GM21737 (cell line): ENCODE measurements around the gene COG2.
"Not testable (repeated sequence)": the region's sequence is repeated elsewhere in the genome, so short reads cannot be mapped to it uniquely, and the experiment has no call there.

Experiments used
- ATAC-seq: cut with Tn5 transposase; IDR thresholded peaks from one replicate; pipeline ENCODE4 v1.9.1; 2021; ENCODE audit warnings: mild to moderate bottlenecking, moderate library complexity; ENCODE audit not compliant: unreplicated experiment

COG2 gene

DNA sequence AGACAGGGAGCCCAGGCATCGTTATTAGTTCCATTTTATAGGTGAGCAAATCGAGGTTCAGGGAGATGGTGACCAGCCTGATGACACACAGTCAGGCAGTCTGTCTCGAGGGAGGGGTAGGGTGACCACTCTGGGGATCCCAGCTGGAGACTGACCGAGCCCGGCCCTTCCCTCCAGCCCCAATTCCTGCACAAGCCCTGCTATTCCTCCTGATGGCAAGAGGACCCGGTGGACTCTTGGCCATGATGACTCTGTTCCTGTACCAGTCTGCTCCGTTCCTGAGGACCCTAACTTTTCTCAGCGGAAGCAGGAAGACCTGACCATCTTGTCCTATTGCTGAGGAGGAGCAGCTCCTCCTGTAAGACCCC, 71.2 kb downstream of the COG2 start:
- no peak for ATAC-seq

DNA sequence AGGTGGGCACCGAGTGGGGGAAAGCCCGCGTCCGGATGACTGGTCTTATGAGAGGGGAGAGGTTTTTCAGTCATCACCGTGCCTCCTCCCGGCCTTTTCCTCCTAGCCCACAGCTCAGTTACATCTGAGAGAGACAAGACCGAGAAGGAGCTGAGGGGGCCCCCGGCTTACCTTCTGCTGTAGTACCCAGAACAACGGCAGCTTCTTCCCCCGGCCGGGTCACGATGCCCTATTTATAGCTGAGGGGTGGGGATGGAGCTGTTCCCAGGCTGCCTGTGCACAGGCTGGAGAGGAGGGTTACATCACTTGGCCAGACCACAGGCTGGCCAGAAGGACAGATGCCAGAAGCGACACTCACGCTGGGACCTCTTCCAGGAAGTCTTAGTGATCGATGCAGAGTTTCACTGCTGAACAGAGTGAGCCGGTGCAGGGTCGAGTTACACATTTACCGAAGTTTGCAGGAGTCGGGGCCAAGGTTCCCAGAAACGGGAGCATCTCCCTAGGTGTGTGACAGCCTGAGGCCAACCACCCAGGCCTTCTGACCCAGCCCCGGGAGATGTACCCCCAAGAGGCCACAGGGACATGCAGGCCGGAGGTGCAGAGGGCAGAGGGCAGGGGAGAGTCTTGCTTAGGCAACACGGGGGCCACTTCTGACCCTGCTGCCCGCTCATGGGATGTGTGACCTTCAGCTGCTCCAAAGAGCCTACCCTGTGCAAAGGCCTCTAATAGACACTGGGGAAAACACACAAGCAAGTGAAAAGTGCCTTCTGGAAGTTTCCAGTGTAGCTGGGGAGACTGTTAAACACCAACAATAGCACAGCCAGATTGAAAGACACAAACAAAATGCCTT, 71.9 kb downstream of the COG2 start, which contains the start of gene AGT:
Gene AGT (minus strand): TSS at position 208 of the 850 bp plus-strand sequence. CDS start 3,299 bp downstream, outside the sequence.
- no peak for ATAC-seq

DNA sequence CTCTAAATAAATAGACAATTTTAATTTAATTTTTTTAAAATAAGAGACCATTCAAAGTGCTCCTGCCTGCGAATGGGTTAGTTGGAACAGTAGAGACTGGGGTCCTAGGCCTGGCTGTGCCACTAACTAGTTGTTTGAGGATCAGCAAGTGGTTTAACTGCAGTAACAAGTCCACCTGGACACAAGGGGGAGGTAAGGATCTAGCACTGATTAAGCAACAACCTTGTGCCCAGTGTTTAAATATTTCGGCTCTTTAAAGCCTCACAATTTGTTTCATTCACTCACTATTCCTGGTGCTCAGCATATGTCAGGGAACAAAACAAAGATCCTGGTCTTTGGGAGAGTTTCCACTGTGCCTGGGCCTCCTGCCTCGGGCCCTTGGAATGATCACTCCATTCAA, 73.2 kb downstream of the COG2 start:
- ATAC-seq = no peak

DNA sequence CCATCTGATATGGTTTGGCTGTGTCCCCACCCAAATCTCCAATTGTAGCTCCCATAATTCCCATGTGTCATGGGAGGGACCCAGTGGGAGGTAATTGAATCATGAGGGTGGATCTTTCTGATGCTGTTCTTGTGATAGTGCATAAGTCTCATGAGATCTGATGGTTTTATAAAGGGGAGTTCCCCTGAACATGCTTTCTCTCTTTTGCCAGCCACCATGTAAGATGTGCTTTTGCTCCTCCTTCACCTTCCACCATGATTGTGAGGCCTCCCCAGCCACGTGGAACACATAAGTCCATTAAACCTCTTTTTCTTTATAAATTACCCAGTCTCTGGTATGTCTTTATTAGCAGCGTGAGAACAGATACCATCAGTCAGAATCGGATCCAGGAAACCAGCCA, 74.2 kb downstream of the COG2 start:
- ATAC-seq = not testable (repeated sequence)

DNA sequence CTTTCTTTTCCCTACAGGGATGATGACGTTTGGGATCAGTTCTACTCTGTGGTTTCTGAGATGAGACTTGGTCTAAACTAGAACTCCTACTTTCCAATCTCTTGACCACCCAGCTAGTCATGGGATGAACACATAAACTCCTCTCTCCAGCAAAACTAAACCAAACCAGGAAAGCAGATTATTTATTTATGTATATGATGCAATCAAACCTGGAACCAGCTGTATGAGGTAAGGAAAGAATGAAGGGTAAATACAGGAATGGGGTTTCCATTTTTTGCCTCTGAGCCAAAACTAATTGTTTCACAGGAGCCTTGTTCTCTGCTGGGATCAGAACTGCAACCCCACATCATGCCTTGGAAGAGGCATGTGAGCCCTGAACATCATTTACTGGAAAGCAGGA, 75.0 kb downstream of the COG2 start:
- no peak for ATAC-seq

DNA sequence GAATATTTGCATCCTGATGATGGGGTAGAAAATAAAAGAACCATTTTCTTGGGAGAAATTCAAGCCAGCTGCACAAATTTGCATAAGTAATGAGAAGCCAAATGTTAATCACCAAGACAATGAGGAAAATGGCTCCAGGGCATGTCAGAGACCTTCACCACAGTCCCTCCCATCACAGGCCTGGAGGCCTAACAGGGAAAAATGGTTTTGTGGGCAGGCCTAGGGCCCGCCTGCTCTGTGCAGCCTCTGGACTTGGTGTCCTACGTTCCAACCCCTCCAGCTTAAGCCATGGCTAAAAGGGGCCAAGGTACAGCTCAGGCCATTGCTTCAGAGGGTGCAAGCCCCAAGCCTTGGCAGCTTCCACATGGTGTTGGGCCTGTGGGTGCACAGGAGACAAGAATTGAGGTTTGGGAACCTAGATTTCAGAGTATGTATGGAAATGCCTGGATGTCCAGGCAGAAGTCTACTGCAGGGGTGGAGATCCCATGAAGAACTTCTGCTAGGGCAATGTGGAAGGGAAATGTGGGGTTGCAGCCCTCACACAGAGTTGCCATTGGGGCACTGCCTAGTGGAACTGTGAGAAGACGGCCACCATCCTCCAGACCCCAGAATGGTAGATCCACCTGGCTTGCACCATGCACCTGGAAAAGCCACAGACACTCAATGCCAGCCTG, 79.7 kb downstream of the COG2 start:
- ATAC-seq = not testable (repeated sequence)

DNA sequence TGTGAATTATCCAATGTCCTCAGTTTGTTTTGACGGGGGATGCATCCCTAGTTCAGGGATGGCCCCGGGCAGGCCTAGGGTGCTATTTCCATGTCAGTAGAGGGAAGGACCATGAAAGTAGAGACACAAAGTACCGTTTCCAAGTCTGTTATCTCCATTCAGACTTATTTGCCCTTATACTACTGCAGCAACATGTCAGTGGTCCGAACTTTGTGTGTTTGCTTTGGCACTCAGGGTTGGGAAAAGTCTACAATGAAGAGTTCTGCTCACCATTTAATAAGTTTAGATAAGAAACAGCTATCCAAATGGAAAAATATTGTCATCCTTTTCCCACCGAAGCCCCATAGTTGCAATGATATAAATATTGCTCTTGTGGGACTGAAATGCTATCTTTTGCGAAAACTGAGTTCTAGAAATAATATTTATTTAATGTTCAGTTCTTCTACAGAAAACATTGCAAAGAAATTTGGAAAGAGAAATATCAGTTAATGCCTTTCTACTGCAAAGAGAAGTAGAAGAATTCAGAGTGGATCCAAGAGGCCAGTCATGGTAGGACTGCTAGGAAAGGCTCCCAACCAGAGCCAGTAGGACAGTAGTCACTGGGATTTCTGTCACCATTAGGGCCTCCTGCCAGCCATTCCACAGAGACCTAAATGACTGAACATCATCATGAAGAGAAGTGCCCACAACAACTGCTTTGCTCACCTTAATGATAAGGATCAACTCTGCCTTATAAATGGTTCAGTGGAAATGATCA, 83.2 kb downstream of the COG2 start:
- ATAC-seq = no peak

DNA sequence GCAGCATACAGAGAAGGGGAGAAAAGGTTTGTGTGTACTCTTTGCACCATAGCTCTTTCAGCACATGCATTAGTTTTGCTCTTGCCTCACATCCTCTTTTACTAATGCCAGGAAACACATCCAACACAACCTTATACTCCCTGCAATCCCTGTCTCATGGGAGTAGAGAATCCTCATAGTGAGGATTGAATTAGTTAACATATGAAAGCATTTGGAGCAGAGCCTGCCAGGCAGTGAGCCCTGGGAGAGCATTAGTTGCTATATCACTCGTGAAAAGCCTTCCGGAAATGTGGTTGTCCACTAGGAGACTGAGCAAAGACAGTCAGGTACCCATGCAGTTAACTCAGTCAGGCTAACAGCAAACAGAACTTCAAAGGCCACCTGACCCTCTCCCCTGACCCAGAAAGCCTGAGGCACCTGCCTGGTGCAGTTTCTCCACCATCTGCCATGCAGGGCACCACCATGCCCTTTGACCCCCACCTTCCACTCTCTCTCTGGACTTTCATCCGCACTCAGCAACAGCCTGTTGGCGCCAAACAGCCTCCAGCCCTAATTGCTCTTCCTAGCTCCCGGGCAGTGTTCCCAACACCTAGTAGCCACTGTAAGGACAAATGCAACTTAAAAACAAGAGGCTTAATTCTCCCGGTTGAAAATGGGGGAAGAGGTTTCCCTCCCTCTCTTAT, 86.6 kb downstream of the COG2 start:
- ATAC-seq = no peak

DNA sequence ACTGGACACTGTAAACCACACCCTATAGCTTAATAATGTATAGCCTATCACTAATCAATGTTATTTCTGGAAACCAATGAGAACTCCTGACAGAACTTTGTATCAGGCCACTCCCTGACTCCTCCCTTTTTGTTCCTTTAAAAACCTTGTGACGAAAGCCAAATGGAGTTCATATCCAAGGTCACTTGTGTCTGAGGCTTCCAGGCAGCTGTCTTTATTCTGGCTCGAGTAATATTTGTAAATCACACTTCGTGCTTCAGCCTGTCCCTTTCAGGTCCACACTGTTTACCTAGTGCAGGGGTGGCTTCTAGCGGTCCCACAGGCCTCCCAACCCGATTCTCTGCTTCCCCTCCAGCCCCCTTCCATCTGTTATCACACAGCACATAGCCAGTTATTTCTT, 88.7 kb downstream of the COG2 start:
- ATAC-seq = no peak

DNA sequence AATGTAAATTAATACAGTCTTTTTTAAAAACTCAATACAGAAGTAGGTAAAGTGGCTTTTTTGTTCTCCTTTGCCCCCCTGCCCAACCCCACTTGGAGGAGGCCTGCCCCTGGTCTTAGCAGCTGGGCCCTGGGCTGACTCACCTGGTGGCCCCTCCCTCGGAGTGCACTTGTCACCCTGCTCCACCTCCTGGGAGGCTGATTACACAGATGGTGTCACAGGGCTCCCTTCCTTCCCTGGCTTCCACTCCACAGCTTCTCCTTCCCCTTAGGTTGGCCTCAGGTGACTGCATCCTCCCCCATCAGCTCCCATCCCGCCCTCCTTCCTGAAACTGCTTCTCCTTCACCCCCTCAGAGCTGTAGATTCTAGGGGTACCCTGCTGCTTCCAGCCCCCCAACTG, 93.2 kb downstream of the COG2 start:
- no peak for ATAC-seq

DNA sequence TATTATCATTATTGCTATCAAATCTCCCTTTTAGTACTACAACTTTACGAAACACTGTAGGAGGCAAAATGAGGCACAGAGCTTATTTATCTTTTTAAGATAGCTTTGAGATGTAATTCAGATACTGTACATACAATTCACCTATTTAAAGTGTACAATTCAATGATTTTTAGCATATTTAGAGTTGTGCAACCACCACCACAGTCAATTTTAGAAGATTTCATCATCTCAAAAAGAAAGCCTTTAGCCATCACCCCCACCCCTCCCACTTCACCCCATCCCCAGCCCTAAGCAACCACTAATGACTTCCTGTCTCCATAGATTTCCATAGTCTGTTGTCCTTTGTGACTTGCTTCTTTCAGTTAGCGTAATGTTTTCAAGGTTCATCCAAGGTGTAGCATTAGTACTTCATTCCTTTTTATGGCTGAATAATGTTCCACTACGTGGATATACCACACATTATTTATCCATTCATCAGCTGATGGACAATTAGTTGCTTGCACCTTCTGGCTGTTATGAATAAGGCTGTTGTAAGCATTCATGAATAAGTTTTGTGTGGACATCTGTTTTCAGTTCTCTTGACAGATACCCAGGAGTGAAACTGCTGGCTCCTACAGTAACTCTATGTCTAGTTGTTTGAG, 95.5 kb downstream of the COG2 start:
- no peak for ATAC-seq

DNA sequence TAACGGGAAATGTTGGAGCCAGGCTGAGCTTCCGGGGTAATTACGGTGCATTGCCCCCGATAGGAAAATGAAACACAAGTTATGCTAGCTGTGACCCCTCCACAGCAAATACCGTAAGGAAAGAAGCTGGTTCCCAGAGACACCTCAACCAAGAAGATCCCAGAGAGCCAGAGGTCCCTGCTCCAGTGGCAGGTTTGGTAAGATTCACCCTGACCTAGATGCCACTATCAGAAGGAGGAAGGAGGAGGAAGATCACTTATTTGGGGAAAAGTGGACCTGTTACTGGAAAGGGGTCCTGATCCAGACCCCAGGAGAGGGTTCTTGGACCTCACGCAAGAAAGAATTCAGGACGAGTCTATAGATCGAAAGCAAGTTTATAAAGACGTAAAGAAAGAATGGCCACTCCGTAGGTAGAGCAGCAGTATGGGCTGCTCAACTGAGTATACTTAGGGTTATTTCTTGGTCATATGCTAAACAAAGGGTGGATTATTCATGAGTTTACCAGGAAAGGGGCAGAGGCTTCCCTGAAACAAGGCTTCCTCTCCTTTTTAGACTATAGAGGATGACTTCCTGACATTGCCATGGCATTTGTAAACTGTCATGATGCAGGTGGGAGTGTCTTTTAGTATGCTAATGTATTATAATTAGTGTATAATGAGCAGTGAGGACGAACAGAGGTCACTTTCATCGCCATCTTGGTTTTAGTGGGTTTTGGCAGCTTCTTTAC, 97.4 kb downstream of the COG2 start:
- ATAC-seq = no peak
